ENCODE measurements around the gene MMP1.

Gene MMP1

DNA sequence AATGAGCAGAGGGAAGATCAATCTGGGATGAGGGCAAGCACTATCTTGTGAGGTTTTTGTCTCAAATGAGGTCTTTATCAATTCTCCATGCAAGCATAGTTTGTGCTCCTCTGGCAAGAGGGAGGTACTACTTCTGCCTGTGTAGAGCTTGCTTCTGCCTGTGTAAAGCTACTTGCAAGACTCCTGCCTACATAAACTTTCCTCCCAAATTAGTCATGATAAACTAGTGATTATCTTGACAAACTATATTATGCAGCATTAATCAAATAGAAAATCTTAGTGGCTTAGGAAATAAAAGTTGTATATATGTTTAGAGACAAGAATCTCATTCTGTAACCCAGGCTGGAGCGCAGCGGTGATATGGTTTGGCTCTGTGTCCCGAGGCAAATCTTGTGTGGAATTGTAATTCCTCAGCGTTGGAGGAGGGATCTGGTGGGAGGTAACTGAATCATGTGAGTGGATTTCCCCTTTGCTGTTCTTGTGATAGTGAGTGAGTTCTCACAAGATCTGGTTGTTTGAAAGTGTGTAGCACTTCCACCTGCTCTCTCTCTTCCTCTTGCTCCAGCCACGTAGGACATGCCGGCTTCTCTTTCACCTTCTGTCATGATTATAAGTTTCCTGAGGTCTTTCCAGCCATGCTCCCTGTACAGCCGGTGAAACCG is 9.5 kb downstream of the MMP1 start:
- no peaks in the 10 kb centered on the region for H3K36me3 ChIP-seq (ENCODE audit: insufficient read depth, low read length)
- H3K9me3 ChIP-seq (ENCODE audit: insufficient read depth, low read length, severe bottlenecking), result no peaks in the 10 kb centered on the region
- no peak overlapping the region for H3K4me3 ChIP-seq (ENCODE audit: low read depth in 1 of 2, low read length in 2 of 2)
- no peaks in the 10 kb centered on the region for H3K79me2 ChIP-seq (ENCODE audit: insufficient read depth, low read length)
- no peak overlapping the region for H3K27ac ChIP-seq (ENCODE audit: low read length)
- no peaks in the 10 kb centered on the region for H3K27me3 ChIP-seq (ENCODE audit: insufficient read depth, low read length, poor library complexity)
- ATAC-seq (ENCODE audit: insufficient read depth, low read depth) (no peak), DNase-seq (no peak)
- TF ChIP-seq, protein P1, sequence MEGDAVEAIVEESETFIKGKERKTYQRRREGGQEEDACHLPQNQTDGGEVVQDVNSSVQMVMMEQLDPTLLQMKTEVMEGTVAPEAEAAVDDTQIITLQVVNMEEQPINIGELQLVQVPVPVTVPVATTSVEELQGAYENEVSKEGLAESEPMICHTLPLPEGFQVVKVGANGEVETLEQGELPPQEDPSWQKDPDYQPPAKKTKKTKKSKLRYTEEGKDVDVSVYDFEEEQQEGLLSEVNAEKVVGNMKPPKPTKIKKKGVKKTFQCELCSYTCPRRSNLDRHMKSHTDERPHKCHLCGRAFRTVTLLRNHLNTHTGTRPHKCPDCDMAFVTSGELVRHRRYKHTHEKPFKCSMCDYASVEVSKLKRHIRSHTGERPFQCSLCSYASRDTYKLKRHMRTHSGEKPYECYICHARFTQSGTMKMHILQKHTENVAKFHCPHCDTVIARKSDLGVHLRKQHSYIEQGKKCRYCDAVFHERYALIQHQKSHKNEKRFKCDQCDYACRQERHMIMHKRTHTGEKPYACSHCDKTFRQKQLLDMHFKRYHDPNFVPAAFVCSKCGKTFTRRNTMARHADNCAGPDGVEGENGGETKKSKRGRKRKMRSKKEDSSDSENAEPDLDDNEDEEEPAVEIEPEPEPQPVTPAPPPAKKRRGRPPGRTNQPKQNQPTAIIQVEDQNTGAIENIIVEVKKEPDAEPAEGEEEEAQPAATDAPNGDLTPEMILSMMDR (IDR thresholded peaks at IDR 0.05; ENCODE audit: borderline replicate concordance, extremely low read depth, low read length, poor library complexity, severe bottlenecking), result no peak
- TF ChIP-seq EZH2 (IDR thresholded peaks at IDR 0.05; ENCODE audit: borderline replicate concordance, low read depth, low read length, severe bottlenecking), result no peak
- no peak overlapping the region for H3K9ac ChIP-seq (ENCODE audit: low read depth, low read length)
- H3K4me1 ChIP-seq (ENCODE audit: insufficient read depth, low read length), result no peaks in the 10 kb centered on the region
- H3K4me2 ChIP-seq (ENCODE audit: insufficient read depth, low read length), result no peak overlapping the region
- no peaks in the 10 kb centered on the region for H4K20me1 ChIP-seq (ENCODE audit: insufficient read depth, low read length)
- H2AFZ ChIP-seq (ENCODE audit: low read depth, low read length), result no peak overlapping the region

GRCh38 chr11:102784380-102784779 is 13.6 kb downstream of the MMP1 start:
- H3K9ac ChIP-seq (ENCODE audit: low read depth, low read length), result no peak overlapping the region
- H3K4me1 ChIP-seq (ENCODE audit: insufficient read depth, low read length), result no peaks in the 10 kb centered on the region
- no peak for ATAC-seq (ENCODE audit: insufficient read depth, low read depth)
- H3K36me3 ChIP-seq (ENCODE audit: insufficient read depth, low read length), result no peaks in the 10 kb centered on the region
- no peaks in the 10 kb centered on the region for H3K79me2 ChIP-seq (ENCODE audit: insufficient read depth, low read length)
- H3K4me3 ChIP-seq (ENCODE audit: low read depth in 1 of 2, low read length in 2 of 2), result no peak overlapping the region
- no peak overlapping the region for H2AFZ ChIP-seq (ENCODE audit: low read depth, low read length)
- no peak overlapping the region for H3K27ac ChIP-seq (ENCODE audit: low read length)
- H3K9me3 ChIP-seq (ENCODE audit: insufficient read depth, low read length, severe bottlenecking), result no peaks in the 10 kb centered on the region
- H3K4me2 ChIP-seq (ENCODE audit: insufficient read depth, low read length), result no peak overlapping the region
- DNase-seq, result no peak
- TF ChIP-seq EZH2 (IDR thresholded peaks at IDR 0.05; ENCODE audit: borderline replicate concordance, low read depth, low read length, severe bottlenecking), result no peak
- TF ChIP-seq, protein P1 (IDR thresholded peaks at IDR 0.05; ENCODE audit: borderline replicate concordance, extremely low read depth, low read length, poor library complexity, severe bottlenecking), result no peak
- no peaks in the 10 kb centered on the region for H4K20me1 ChIP-seq (ENCODE audit: insufficient read depth, low read length)
- H3K27me3 ChIP-seq (ENCODE audit: insufficient read depth, low read length, poor library complexity), result no peaks in the 10 kb centered on the region

DNA sequence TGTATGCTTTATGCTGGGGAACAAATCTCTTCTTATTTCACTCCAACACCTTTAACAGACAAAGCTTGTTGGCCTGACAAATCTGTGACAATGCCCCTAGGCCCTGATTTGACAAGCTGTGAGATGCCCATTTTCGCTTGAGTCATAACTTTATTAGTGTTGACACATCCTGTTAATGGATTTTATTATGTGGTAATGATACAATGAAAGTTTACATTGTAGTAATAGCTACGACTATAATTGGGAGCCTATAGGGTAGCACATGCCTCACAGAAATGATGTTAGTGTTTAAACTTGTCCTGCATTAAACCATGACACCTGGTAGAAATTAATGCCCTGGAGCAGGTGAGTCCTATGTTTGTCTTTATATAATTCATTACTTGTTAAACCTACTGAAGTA is 14.2 kb downstream of the MMP1 start:
- Histone ChIP-seq H3K4me1 (ENCODE audit: insufficient read depth, low read length) (no peaks in the 10 kb centered on the region), H3K36me3 (ENCODE audit: insufficient read depth, low read length) (no peaks in the 10 kb centered on the region), H3K4me2 (ENCODE audit: insufficient read depth, low read length) (no peak overlapping the region), H3K4me3 (ENCODE audit: low read depth in 1 of 2, low read length in 2 of 2) (no peak overlapping the region), H4K20me1 (ENCODE audit: insufficient read depth, low read length) (no peaks in the 10 kb centered on the region), H3K9ac (ENCODE audit: low read depth, low read length) (no peak overlapping the region), H3K79me2 (ENCODE audit: insufficient read depth, low read length) (no peaks in the 10 kb centered on the region), H3K27ac (ENCODE audit: low read length) (no peak overlapping the region), H3K9me3 (ENCODE audit: insufficient read depth, low read length, severe bottlenecking) (no peaks in the 10 kb centered on the region), H2AFZ (ENCODE audit: low read depth, low read length) (no peak overlapping the region), H3K27me3 (ENCODE audit: insufficient read depth, low read length, poor library complexity) (no peaks in the 10 kb centered on the region)
- DNase-seq (no peak), ATAC-seq (ENCODE audit: insufficient read depth, low read depth) (no peak)
- TF ChIP-seq, protein P1 (IDR thresholded peaks at IDR 0.05; ENCODE audit: borderline replicate concordance, extremely low read depth, low read length, poor library complexity, severe bottlenecking), result no peak
- TF ChIP-seq EZH2 (IDR thresholded peaks at IDR 0.05; ENCODE audit: borderline replicate concordance, low read depth, low read length, severe bottlenecking), result no peak

Measured in DND-41 (cell line).